IMR-90 (cell line): Measurements from ENCODE around the gene CMIP. TPM values are rescaled to one million over a fixed set of nuclear protein-coding genes. Genes with fewer than 3 reads are reported as not detected.

ENCODE experiments used
- ATAC-seq: fragments of 200-7000 bp; cut with Tn5 transposase; 2 replicates; pipeline ENCODE4 v1.9.1; 2020; ENCODE audit warnings: low read depth, mild to moderate bottlenecking, moderate library complexity
- BruUV-seq: library from RNA; stranded (reverse); fragments of 400-500 nt; replicated peaks from 2 replicates; lab custom pipeline; 2021; lab: Mats Ljungman, UMichigan
- CTCF ChIA-PET: fragments of 300-600 bp; formaldehyde crosslinking; extraction: SDS; loops from one replicate; lab custom pipeline; 2021; ENCODE audit warnings: antibody characterized with exemption; lab: Yijun Ruan, JAX
- POLR2A ChIA-PET: fragments of 300-600 bp; sonication (Branson Sonifier 250); formaldehyde crosslinking; loops from one replicate; lab custom pipeline; 2022; ENCODE audit warnings: antibody characterized with exemption; ENCODE audit not compliant: unreplicated experiment; lab: Charles Lee
- DNase-seq: peaks from one replicate; pipeline ENCODE4 v3.0.0; 2013
- H2AFZ ChIP-seq: replicated peaks from 2 replicates; pipeline ENCODE3; 2013; ENCODE audit warnings: low read length, mild to moderate bottlenecking; ENCODE audit not compliant: poor library complexity
- H2AK5ac ChIP-seq: 2 replicates; pipeline ENCODE4 v1.6.1; 2013; ENCODE audit warnings: low read depth, low read length, inconsistent platforms
- H2AK9ac ChIP-seq: replicated peaks from 2 replicates; pipeline ENCODE3; 2013; ENCODE audit warnings: mild to moderate bottlenecking, low read depth, low read length, moderate library complexity; ENCODE audit not compliant: poor library complexity
- H2BK120ac ChIP-seq: 2 replicates; pipeline ENCODE4 v1.6.1; 2013; ENCODE audit warnings: low read depth, low read length, inconsistent platforms
- H2BK15ac ChIP-seq: 3 replicates; pipeline ENCODE4 v1.6.1; 2013; ENCODE audit warnings: low read depth, low read length, inconsistent platforms
- H2BK20ac ChIP-seq: 2 replicates; pipeline ENCODE4 v1.6.1; 2013; ENCODE audit warnings: low read depth, mild to moderate bottlenecking, inconsistent platforms, low read length, moderate library complexity
- H2BK5ac ChIP-seq: 2 replicates; pipeline ENCODE4 v1.6.1; 2013; ENCODE audit warnings: mild to moderate bottlenecking, low read depth, low read length, inconsistent platforms; ENCODE audit not compliant: poor library complexity, severe bottlenecking
- H3K14ac ChIP-seq: replicated peaks from 2 replicates; pipeline ENCODE4 v1.6.1; 2013; ENCODE audit warnings: low read depth, low read length, inconsistent platforms
- H3K18ac ChIP-seq: 2 replicates; pipeline ENCODE4 v1.6.1; 2013; ENCODE audit warnings: low read depth, low read length, control low read depth
- H3K23ac ChIP-seq: 2 replicates; pipeline ENCODE4 v1.6.1; 2013; ENCODE audit warnings: low read depth, low read length, inconsistent platforms
- H3K27ac ChIP-seq: 2 replicates; pipeline ENCODE4 v1.5.1; 2013; ENCODE audit warnings: mild to moderate bottlenecking, control low read depth, low read length; ENCODE audit not compliant: insufficient read depth
- H3K27me3 ChIP-seq: 2 replicates; pipeline ENCODE4 v1.6.1; 2013; ENCODE audit warnings: low read length; ENCODE audit not compliant: control insufficient read depth, insufficient read depth
- H3K36me3 ChIP-seq: 2 replicates; pipeline ENCODE4 v1.6.1; 2013; ENCODE audit warnings: low read length, mixed read lengths; ENCODE audit not compliant: control insufficient read depth, insufficient read depth
- H3K4ac ChIP-seq: 2 replicates; pipeline ENCODE4 v1.6.1; 2013; ENCODE audit warnings: low read depth, low read length, inconsistent platforms
- H3K4me1 ChIP-seq: 2 replicates; pipeline ENCODE4 v1.6.1; 2013; ENCODE audit warnings: low read length, mixed read lengths; ENCODE audit not compliant: control insufficient read depth, insufficient read depth
- H3K4me2 ChIP-seq: 2 replicates; pipeline ENCODE4 v1.6.1; 2013; ENCODE audit warnings: low read depth, mild to moderate bottlenecking, control low read depth, low read length, moderate library complexity
- H3K4me3 ChIP-seq: 2 replicates; pipeline ENCODE4 v1.5.1; 2013; ENCODE audit warnings: low read depth, mild to moderate bottlenecking, control low read depth, low read length, moderate library complexity; ENCODE audit not compliant: insufficient read depth
- H3K56ac ChIP-seq: 2 replicates; pipeline ENCODE4 v1.6.1; 2013; ENCODE audit warnings: low read length, inconsistent platforms; ENCODE audit not compliant: insufficient read depth; ENCODE audit errors: extremely low read depth
- H3K79me1 ChIP-seq, 2 experiments: 2 replicates each; pipeline ENCODE4 v1.6.1; 2013; ENCODE audit warnings: low read length in 2 of 2, inconsistent platforms in 1 of 2, low read depth in 1 of 2
- H3K9ac ChIP-seq: 2 replicates; pipeline ENCODE4 v1.6.1; 2013; ENCODE audit warnings: low read depth, low read length, control low read depth
- H3K9me1 ChIP-seq: 2 replicates; pipeline ENCODE4 v1.6.1; 2013; ENCODE audit warnings: low read length, inconsistent platforms; ENCODE audit not compliant: insufficient read depth
- H3K9me3 ChIP-seq: 2 replicates; pipeline ENCODE4 v1.6.1; 2013; ENCODE audit warnings: low read length; ENCODE audit not compliant: control insufficient read depth, insufficient read depth
- H4K20me1 ChIP-seq: 2 replicates; pipeline ENCODE4 v1.6.1; 2013; ENCODE audit warnings: low read length, inconsistent platforms; ENCODE audit not compliant: insufficient read depth
- H4K5ac ChIP-seq: 2 replicates; pipeline ENCODE4 v1.6.1; 2013; ENCODE audit warnings: mild to moderate bottlenecking, low read depth, low read length, control low read depth
- H4K8ac ChIP-seq, 2 experiments: 2 replicates each; pipeline ENCODE4 v1.6.1; 2013; ENCODE audit warnings: low read depth in 2 of 2, low read length in 2 of 2, control low read depth in 1 of 2, inconsistent platforms in 1 of 2
- H4K91ac ChIP-seq: 2 replicates; pipeline ENCODE4 v1.6.1; 2013; ENCODE audit warnings: low read depth, low read length, inconsistent platforms; ENCODE audit not compliant: insufficient read depth
- BHLHE40 ChIP-seq: fragments of 150-350 bp; IDR thresholded peaks from 2 replicates; pipeline ENCODE4 v1.6.1; 2016; ENCODE audit warnings: mild to moderate bottlenecking, low read depth, low read length
- CHD1 ChIP-seq: IDR thresholded peaks from 2 replicates; pipeline ENCODE4 v1.6.1; 2012; ENCODE audit warnings: low read depth, low read length, improper control_type of control experiment
- CTCF ChIP-seq: conservative IDR thresholded peaks from 2 replicates; pipeline ENCODE4 v1.5.1; 2012; ENCODE audit warnings: mild to moderate bottlenecking, low read depth, low read length, improper control_type of control experiment
- ELK1 ChIP-seq: fragments of 150-350 bp; IDR thresholded peaks from 2 replicates; pipeline ENCODE4 v1.6.1; 2016; ENCODE audit warnings: low read depth, mild to moderate bottlenecking, low read length, moderate library complexity, borderline replicate concordance
- MAFK ChIP-seq: IDR thresholded peaks from 2 replicates; pipeline ENCODE4 v1.6.1; 2012; ENCODE audit warnings: low read depth, low read length, improper control_type of control experiment
- MAZ ChIP-seq: IDR thresholded peaks from 2 replicates; pipeline ENCODE4 v1.6.1; 2012; ENCODE audit warnings: low read depth, mild to moderate bottlenecking, low read length, improper control_type of control experiment, moderate library complexity, borderline replicate concordance
- NFE2L2 ChIP-seq: fragments of 150-350 bp; IDR thresholded peaks from 2 replicates; pipeline ENCODE4 v1.6.1; 2016; ENCODE audit warnings: low read depth, mild to moderate bottlenecking, low read length
- POLR2A ChIP-seq: IDR thresholded peaks from 2 replicates; pipeline ENCODE4 v1.6.1; 2012; ENCODE audit warnings: mild to moderate bottlenecking, low read depth, low read length
- RAD21 ChIP-seq: IDR thresholded peaks from 2 replicates; pipeline ENCODE4 v1.6.1; 2012; ENCODE audit warnings: low read length, improper control_type of control experiment
- RCOR1 ChIP-seq: IDR thresholded peaks from 2 replicates; pipeline ENCODE4 v1.6.1; 2012; ENCODE audit warnings: mild to moderate bottlenecking, low read length, improper control_type of control experiment; ENCODE audit not compliant: insufficient replicate concordance
- RFX5 ChIP-seq: IDR thresholded peaks from 2 replicates; pipeline ENCODE4 v1.8.0; 2012; ENCODE audit warnings: low read depth, mild to moderate bottlenecking, low read length, moderate library complexity
- USF2 ChIP-seq: fragments of 150-350 bp; IDR thresholded peaks from 2 replicates; pipeline ENCODE4 v1.6.1; 2017; ENCODE audit warnings: mild to moderate bottlenecking, antibody characterized with exemption, low read length, low read depth
- WGBS, 2 experiments: methylation state at CpG; one replicate each; pipeline versions ENCODE4 v1.1.5 to v1.1.7; 2013; ENCODE audit warnings: missing lambda C conversion rate in 2 of 2; ENCODE audit not compliant: insufficient read length in 1 of 2; ENCODE audit errors: extremely low coverage in 2 of 2; 5-methylcytosine and 5-hydroxymethylcytosine counted together
- dilution Hi-C: fragments of 300-500 bp; cut with HindIII; formaldehyde crosslinking; loops from one replicate; pipeline ENCODE4 v1.14.3; 2018; ENCODE audit warnings: low sequenced_read_pairs; ENCODE audit not compliant: unreplicated experiment
- in situ Hi-C: fragments of 300-500 bp; cut with MboI; formaldehyde crosslinking; loops from 3 replicates; pipeline ENCODE4 v1.14.3; 2019; ENCODE audit warnings: low sequenced_read_pairs, inconsistent platforms, mixed read lengths
- intact Hi-C: fragments of 100-400 bp; cut with micrococcal nuclease; formaldehyde crosslinking; loops from 2 replicates; pipeline ENCODE4 v1.10.0; 2022
- polyA plus RNA-seq, 3 experiments: library from polyadenylated mRNA; depleted of rRNA; stranded (reverse); fragments of >200 nt; gene quantifications; 2 replicates each; pipeline ENCODE4 v1.2.3, GENCODE V29; 2012; ENCODE audit warnings: low replicate concordance in 1 of 3
- total RNA-seq: library from RNA; depleted of rRNA; stranded (reverse); fragments of >200 nt; gene quantifications from 2 replicates; pipeline ENCODE4 v1.2.3, GENCODE V29; 2012

Gene CMIP
- total and polyA plus RNA-seq, 2 of the 4 experiments (the other 2 are of a cell fraction) = 3.2 to 11.6 TPM

- BruUV-seq = no TSS peak
- no peak overlapping the region for H3K56ac ChIP-seq
- TF ChIP-seq RCOR1 = no peak
- no peak for TF ChIP-seq MAFK
- no peak for TF ChIP-seq RAD21
- no peak for TF ChIP-seq POLR2A
- TF ChIP-seq CHD1 = no peak
- no peak for TF ChIP-seq NFE2L2
- no peak for TF ChIP-seq USF2
- TF ChIP-seq BHLHE40 = no peak
- TF ChIP-seq RFX5 = no peak
- no peak for TF ChIP-seq ELK1
- no peak for TF ChIP-seq CTCF
- TF ChIP-seq MAZ = no peak
- peaks cover under 1% of the 10 kb centered on the region; the same call in 1 of the 2 replicates for H3K36me3 ChIP-seq
- H2BK120ac ChIP-seq = no peak overlapping the region
- no peak overlapping the region for H4K91ac ChIP-seq
- no peak for DNase-seq
- H3K9me3 ChIP-seq = no peaks in the 10 kb centered on the region
- H2AK9ac ChIP-seq = no peak overlapping the region
- H3K79me1 ChIP-seq = peaks cover 0 to 19% of the 10 kb centered on the region in 2 experiments; a peak in 2 of 4 replicates
- H3K18ac ChIP-seq = no peak overlapping the region
- H3K4me2 ChIP-seq = no peak overlapping the region
- intact Hi-C loops = no loop called here
- in situ Hi-C loops = no loop called here
- no peak overlapping the region for H3K4ac ChIP-seq
- H3K27ac ChIP-seq = no peak overlapping the region
- H3K27me3 ChIP-seq = no peaks in the 10 kb centered on the region
- H3K14ac ChIP-seq = no peak overlapping the region
- H3K9ac ChIP-seq = no peak overlapping the region
- H2BK5ac ChIP-seq = no peak overlapping the region
- no peak overlapping the region for H2AFZ ChIP-seq
- no peak overlapping the region for H3K4me3 ChIP-seq
- peaks cover 7% of the 10 kb centered on the region; the same call in 1 of the 2 replicates for H3K9me1 ChIP-seq
- H2AK5ac ChIP-seq = no peak overlapping the region
- ChIA-PET CTCF (interaction anchor here (0.6 kb wide), 1 partner anchor 47 kb away, joined by 3 read pairs; no protein-coding TSS in a partner anchor), POLR2A (no interaction called here)
- H2BK15ac ChIP-seq = no peak overlapping the region
- H3K4me1 ChIP-seq = no peaks in the 10 kb centered on the region
- no peak for ATAC-seq
- no peak overlapping the region for H4K5ac ChIP-seq
- WGBS, 2 experiments = 97% methylated on average over 7 of the region's 24 CpGs; no CpG with 5 or more reads in 1 of the 2 experiments
- peaks cover 49% of the 10 kb centered on the region for H4K20me1 ChIP-seq
- no peak overlapping the region for H4K8ac ChIP-seq
- H2BK20ac ChIP-seq = no peak overlapping the region
- dilution Hi-C loops = no loop called here
- no peak overlapping the region for H3K23ac ChIP-seq
Measured at GRCh38 chr16:81686391-81687130, 242.0 kb downstream of the CMIP start.
